Measurements from ENCODE around the gene CAST. TPM values are rescaled to one million over a fixed set of nuclear protein-coding genes. Genes with fewer than 3 reads are reported as not detected.

CAST gene
- total RNA-seq, 2 donors from 2014 or later, result 315 to 490 TPM

GRCh38 chr5:96628406-96628805, 33.8 kb upstream of the CAST start:
- no peak overlapping the region for H3K9ac ChIP-seq (ENCODE audit: low read depth in 2 of 2, low read length in 2 of 2)
- H3K9me3 ChIP-seq, result no peaks in the 10 kb centered on the region
- intact Hi-C loops (cut with DNase I), result no loop called here
- no peaks in the 10 kb centered on the region for H3K4me1 ChIP-seq
- H3K4me3 ChIP-seq, result no peak overlapping the region
- TF ChIP-seq CTCF (IDR thresholded peaks at IDR 0.05), result no peak
- no peaks in the 10 kb centered on the region for H3K27me3 ChIP-seq
- DNase-seq, result no peak
- no peak overlapping the region for H3K27ac ChIP-seq
- H3K36me3 ChIP-seq, result no peaks in the 10 kb centered on the region

- Histone ChIP-seq H3K27ac (no peak overlapping the region), H3K4me1 (no peaks in the 10 kb centered on the region), H3K9me3 (no peaks in the 10 kb centered on the region), H3K27me3 (no peaks in the 10 kb centered on the region), H3K9ac (ENCODE audit: low read depth in 2 of 2, low read length in 2 of 2) (no peak overlapping the region), H3K4me3 (no peak overlapping the region), H3K36me3 (no peaks in the 10 kb centered on the region)
- DNase-seq, result no peak
- TF ChIP-seq CTCF (IDR thresholded peaks at IDR 0.05), result no peak
- intact Hi-C loops (cut with DNase I), result no loop called here
Measured at GRCh38 chr5:96629774-96630173, 32.4 kb upstream of the CAST start.

GRCh38 chr5:96633820-96634219, 28.4 kb upstream of the CAST start:
- H3K4me3 ChIP-seq, result no peak overlapping the region
- no peak overlapping the region for H3K9ac ChIP-seq (ENCODE audit: low read depth in 2 of 2, low read length in 2 of 2)
- H3K4me1 ChIP-seq, result no peaks in the 10 kb centered on the region
- no peaks in the 10 kb centered on the region for H3K36me3 ChIP-seq
- no peaks in the 10 kb centered on the region for H3K27me3 ChIP-seq
- H3K9me3 ChIP-seq, result no peaks in the 10 kb centered on the region
- H3K27ac ChIP-seq, result no peak overlapping the region
- no peak for TF ChIP-seq CTCF (IDR thresholded peaks at IDR 0.05)
- DNase-seq, result no peak
- intact Hi-C loops (cut with DNase I), result no loop called here

GRCh38 chr5:96634881-96635280, 27.3 kb upstream of the CAST start:
- TF ChIP-seq CTCF (IDR thresholded peaks at IDR 0.05), result no peak
- Histone ChIP-seq H3K27ac (no peak overlapping the region), H3K36me3 (no peaks in the 10 kb centered on the region), H3K4me1 (no peaks in the 10 kb centered on the region), H3K4me3 (no peak overlapping the region), H3K27me3 (no peaks in the 10 kb centered on the region), H3K9ac (ENCODE audit: low read depth in 2 of 2, low read length in 2 of 2) (no peak overlapping the region), H3K9me3 (no peaks in the 10 kb centered on the region)
- DNase-seq, result no peak
- intact Hi-C loops (cut with DNase I), result no loop called here

GRCh38 chr5:96636046-96636445, 26.1 kb upstream of the CAST start:
- Histone ChIP-seq H3K4me3 (no peak overlapping the region), H3K9me3 (no peaks in the 10 kb centered on the region), H3K9ac (ENCODE audit: low read depth in 2 of 2, low read length in 2 of 2) (no peak overlapping the region), H3K36me3 (no peaks in the 10 kb centered on the region), H3K4me1 (no peaks in the 10 kb centered on the region), H3K27me3 (no peaks in the 10 kb centered on the region), H3K27ac (no peak overlapping the region)
- no peak for TF ChIP-seq CTCF (IDR thresholded peaks at IDR 0.05)
- intact Hi-C loops (cut with DNase I), result no loop called here
- no peak for DNase-seq

- no peak for TF ChIP-seq CTCF (IDR thresholded peaks at IDR 0.05)
- H3K27me3 ChIP-seq, result no peaks in the 10 kb centered on the region
- intact Hi-C loops (cut with DNase I), result no loop called here
- no peak overlapping the region for H3K9ac ChIP-seq (ENCODE audit: low read depth in 2 of 2, low read length in 2 of 2)
- no peaks in the 10 kb centered on the region for H3K9me3 ChIP-seq
- no peak overlapping the region for H3K27ac ChIP-seq
- no peak for DNase-seq
- H3K36me3 ChIP-seq, result no peaks in the 10 kb centered on the region
- no peaks in the 10 kb centered on the region for H3K4me1 ChIP-seq
- no peak overlapping the region for H3K4me3 ChIP-seq
Measured at GRCh38 chr5:96636594-96636993, 25.6 kb upstream of the CAST start.

Data from colonic mucosa (tissue), 4 donors.